GM12892 (cell line): ENCODE results near the gene PTPRZ1.

ENCODE experiments used
- DNase-seq: peaks from one replicate; pipeline ENCODE4 v3.0.0; 2011; ENCODE audit not compliant: insufficient read length
- FAIRE-seq: peaks from 2 replicates; lab custom pipeline; 2011; peaks lifted over from hg19 to GRCh38; lab: Jason Lieb, UNC
- POLR2A ChIP-seq: IDR thresholded peaks from 2 replicates; pipeline ENCODE4 v1.6.1; 2011; ENCODE audit warnings: low read depth, low read length, control low read depth
- POLR2AphosphoS5 ChIP-seq: IDR thresholded peaks from 2 replicates; pipeline ENCODE4 v1.6.1; 2011; ENCODE audit warnings: low read depth, low read length, control low read depth
- TAF1 ChIP-seq: IDR thresholded peaks from 2 replicates; pipeline ENCODE4 v1.6.1; 2011; ENCODE audit warnings: low read depth, mild to moderate bottlenecking, control low read depth, low read length, borderline replicate concordance

Gene PTPRZ1

GRCh38 chr7:121873289-121874194 lies 581 bp downstream of the PTPRZ1 start:
- DNase-seq (no peak), FAIRE-seq (no peak)

GRCh38 chr7:121874298-121874697 lies 1.3 kb downstream of the PTPRZ1 start:
- FAIRE-seq (no peak), DNase-seq (no peak)
- no peak for TF ChIP-seq POLR2A
- no peak for TF ChIP-seq TAF1
- TF ChIP-seq POLR2AphosphoS5: no peak

More at GRCh38 chr7:121873289-121874194, 581 bp downstream of the PTPRZ1 start:
- TF ChIP-seq POLR2AphosphoS5 (no peak), POLR2A (no peak), TAF1 (no peak)

GRCh38 chr7:121875203-121875602 lies 2.2 kb downstream of the PTPRZ1 start:
- TF ChIP-seq POLR2A (no peak), TAF1 (no peak), POLR2AphosphoS5 (no peak)
- DNase-seq (no peak), FAIRE-seq (no peak)

- no peak for FAIRE-seq
- DNase-seq: no peak
- no peak for TF ChIP-seq POLR2AphosphoS5
- no peak for TF ChIP-seq POLR2A
- no peak for TF ChIP-seq TAF1
Measured at GRCh38 chr7:121876656-121877500, 3.9 kb downstream of the PTPRZ1 start.

GRCh38 chr7:121878918-121879464 lies 6.0 kb downstream of the PTPRZ1 start:
- no peak for FAIRE-seq
- no peak for TF ChIP-seq TAF1
- DNase-seq: no peak

GRCh38 chr7:121879544-121879943 lies 6.6 kb downstream of the PTPRZ1 start:
- FAIRE-seq (no peak), DNase-seq (no peak)
- no peak for TF ChIP-seq POLR2A
- no peak for TF ChIP-seq POLR2AphosphoS5
- no peak for TF ChIP-seq TAF1

GRCh38 chr7:121882731-121883130 lies 9.8 kb downstream of the PTPRZ1 start:
- TF ChIP-seq POLR2AphosphoS5: no peak
- no peak for TF ChIP-seq TAF1
- TF ChIP-seq POLR2A: no peak
- FAIRE-seq (no peak), DNase-seq (no peak)

- no peak for TF ChIP-seq POLR2A
- TF ChIP-seq POLR2AphosphoS5: no peak
- no peak for DNase-seq
- no peak for FAIRE-seq
Measured at GRCh38 chr7:121885166-121885920, 12.4 kb downstream of the PTPRZ1 start.

- FAIRE-seq (no peak), DNase-seq (no peak)
- TF ChIP-seq POLR2AphosphoS5: no peak
- no peak for TF ChIP-seq TAF1
- no peak for TF ChIP-seq POLR2A
Measured at GRCh38 chr7:121887634-121888033, 14.7 kb downstream of the PTPRZ1 start.

- TF ChIP-seq POLR2AphosphoS5: no peak
- TF ChIP-seq TAF1: no peak
- TF ChIP-seq POLR2A: no peak
- FAIRE-seq (no peak), DNase-seq (no peak)
Measured at GRCh38 chr7:121890833-121891232, 17.9 kb downstream of the PTPRZ1 start.

GRCh38 chr7:121891731-121892130 lies 18.8 kb downstream of the PTPRZ1 start:
- DNase-seq (no peak), FAIRE-seq (no peak)
- no peak for TF ChIP-seq POLR2A
- no peak for TF ChIP-seq POLR2AphosphoS5
- TF ChIP-seq TAF1: no peak
